Endodermal cell (in vitro differentiated cells): Measurements from ENCODE around the gene PNKD. TPM values are rescaled to one million over a fixed set of nuclear protein-coding genes. Genes with fewer than 3 reads are reported as not detected.

ENCODE experiments used
- DNase-seq: peaks from one replicate; pipeline ENCODE4 v3.0.0-alpha.2; 2017
- H3K27ac ChIP-seq: 2 replicates; pipeline ENCODE4 v1.5.1; 2013; ENCODE audit warnings: mild to moderate bottlenecking, low read depth, low read length, moderate library complexity
- H3K27me3 ChIP-seq: 2 replicates; pipeline ENCODE4 v1.6.1; 2013; ENCODE audit warnings: mild to moderate bottlenecking, low read length, moderate library complexity; ENCODE audit not compliant: insufficient read depth, control insufficient read depth, poor library complexity, severe bottlenecking
- H3K36me3 ChIP-seq: 2 replicates; pipeline ENCODE4 v1.7.0; 2013; ENCODE audit warnings: mild to moderate bottlenecking, low read length, moderate library complexity; ENCODE audit not compliant: control insufficient read depth, insufficient read depth
- H3K4me1 ChIP-seq: one replicate; pipeline ENCODE4 v1.7.0; 2013; ENCODE audit warnings: low read length; ENCODE audit not compliant: control insufficient read depth, insufficient read depth
- H3K4me3 ChIP-seq: 2 replicates; pipeline ENCODE4 v1.5.1; 2013; ENCODE audit warnings: mild to moderate bottlenecking, low read length, moderate library complexity
- H3K9ac ChIP-seq: 2 replicates; pipeline ENCODE4 v1.6.1; 2013; ENCODE audit warnings: mild to moderate bottlenecking, low read length, moderate library complexity; ENCODE audit not compliant: poor library complexity, severe bottlenecking; ENCODE audit errors: extremely low read depth
- H3K9me3 ChIP-seq: 2 replicates; pipeline ENCODE4 v1.6.1; 2013; ENCODE audit warnings: mild to moderate bottlenecking, low read length, moderate library complexity; ENCODE audit not compliant: control insufficient read depth
- H3K27ac Mint-ChIP-seq: 2 replicates; pipeline ENCODE4 v1.8.0; 2020; ENCODE audit warnings: mixed read lengths
- H3K27me3 Mint-ChIP-seq: 2 replicates; pipeline ENCODE4 v1.8.0; 2021; ENCODE audit warnings: mild to moderate bottlenecking, mixed read lengths; ENCODE audit not compliant: insufficient read depth
- H3K36me3 Mint-ChIP-seq: 2 replicates; pipeline ENCODE4 v1.8.0; 2020; ENCODE audit warnings: low read depth, mixed read lengths
- H3K4me1 Mint-ChIP-seq: 2 replicates; pipeline ENCODE4 v1.8.0; 2020; ENCODE audit warnings: mixed read lengths
- H3K4me3 Mint-ChIP-seq: 2 replicates; pipeline ENCODE4 v1.8.0; 2020; ENCODE audit warnings: mild to moderate bottlenecking, moderate library complexity, mixed read lengths
- H3K9me3 Mint-ChIP-seq: 2 replicates; pipeline ENCODE4 v1.8.0; 2020; ENCODE audit warnings: mild to moderate bottlenecking, mixed read lengths
- WGBS, 2 experiments: methylation state at CpG; one replicate each; pipeline versions ENCODE4 v1.1.5 to v1.1.7; 2013; ENCODE audit warnings: missing lambda C conversion rate in 2 of 2, mixed read lengths in 1 of 2; ENCODE audit not compliant: insufficient coverage in 1 of 2, insufficient read length in 1 of 2; 5-methylcytosine and 5-hydroxymethylcytosine counted together
- total RNA-seq, 2 donors: library from RNA; stranded (reverse); fragmentation: NEBNext Ultra II Directional in 1 of 2; extraction: Animal tissue kit (Norgen Biotek cat#: 25700) in 1 of 2; gene quantifications; 2 replicates in 1 of 2; 3 replicates in 1 of 2; pipeline ENCODE4 v1.2.1, GENCODE V29; 2021
- TF ChIP-seq, protein P1 (sequence below): fragments of 200-600 bp; sonication (generic); conservative IDR thresholded peaks from 2 replicates; pipeline ENCODE4 v1.5.0; 2021; ENCODE audit warnings: antibody characterized with exemption, mild to moderate bottlenecking

The PNKD gene
- total RNA-seq, 2 donors from 2014 or later, result 33.9 to 39.6 TPM

DNA sequence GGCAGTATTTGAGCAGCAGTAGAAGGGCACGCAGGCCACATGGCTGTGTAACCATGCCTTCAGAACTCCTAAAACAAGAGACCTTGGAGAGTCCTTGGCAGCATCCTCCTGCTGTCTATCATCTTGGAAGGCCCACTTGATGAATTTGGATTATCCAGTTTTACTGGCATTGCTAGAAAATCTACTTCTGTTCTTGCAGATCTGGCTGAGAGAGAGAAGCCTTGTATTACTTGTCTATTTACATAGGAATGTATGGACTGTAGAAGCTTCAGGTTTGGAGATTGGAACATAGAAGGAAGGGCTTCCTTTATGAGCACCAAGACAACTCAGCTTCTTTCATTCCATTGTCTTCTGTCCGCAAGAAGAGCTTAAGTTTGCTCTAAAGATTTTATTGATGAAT lies 25.7 kb upstream of the PNKD start:
- WGBS, 2 experiments, result 94 to 100% methylated on average over 1 to 2 of the region's 2 CpGs
- H3K9me3 ChIP-seq, result no peaks in the 10 kb centered on the region
- H3K27ac Mint-ChIP-seq, result no peak overlapping the region
- no peak overlapping the region for H3K27ac ChIP-seq
- no peak overlapping the region for H3K9ac ChIP-seq
- TF ChIP-seq, protein P1, sequence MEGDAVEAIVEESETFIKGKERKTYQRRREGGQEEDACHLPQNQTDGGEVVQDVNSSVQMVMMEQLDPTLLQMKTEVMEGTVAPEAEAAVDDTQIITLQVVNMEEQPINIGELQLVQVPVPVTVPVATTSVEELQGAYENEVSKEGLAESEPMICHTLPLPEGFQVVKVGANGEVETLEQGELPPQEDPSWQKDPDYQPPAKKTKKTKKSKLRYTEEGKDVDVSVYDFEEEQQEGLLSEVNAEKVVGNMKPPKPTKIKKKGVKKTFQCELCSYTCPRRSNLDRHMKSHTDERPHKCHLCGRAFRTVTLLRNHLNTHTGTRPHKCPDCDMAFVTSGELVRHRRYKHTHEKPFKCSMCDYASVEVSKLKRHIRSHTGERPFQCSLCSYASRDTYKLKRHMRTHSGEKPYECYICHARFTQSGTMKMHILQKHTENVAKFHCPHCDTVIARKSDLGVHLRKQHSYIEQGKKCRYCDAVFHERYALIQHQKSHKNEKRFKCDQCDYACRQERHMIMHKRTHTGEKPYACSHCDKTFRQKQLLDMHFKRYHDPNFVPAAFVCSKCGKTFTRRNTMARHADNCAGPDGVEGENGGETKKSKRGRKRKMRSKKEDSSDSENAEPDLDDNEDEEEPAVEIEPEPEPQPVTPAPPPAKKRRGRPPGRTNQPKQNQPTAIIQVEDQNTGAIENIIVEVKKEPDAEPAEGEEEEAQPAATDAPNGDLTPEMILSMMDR, result no peak
- no peaks in the 10 kb centered on the region for H3K27me3 ChIP-seq
- no peaks in the 10 kb centered on the region for H3K9me3 Mint-ChIP-seq
- no peak for DNase-seq
- no peaks in the 10 kb centered on the region for H3K4me1 Mint-ChIP-seq
- no peaks in the 10 kb centered on the region for H3K4me1 ChIP-seq
- H3K4me3 Mint-ChIP-seq, result no peak overlapping the region
- no peaks in the 10 kb centered on the region for H3K27me3 Mint-ChIP-seq
- H3K36me3 ChIP-seq, result peaks cover 96% of the 10 kb centered on the region
- no peak overlapping the region for H3K4me3 ChIP-seq
- H3K36me3 Mint-ChIP-seq, result peaks cover 82% of the 10 kb centered on the region

DNA sequence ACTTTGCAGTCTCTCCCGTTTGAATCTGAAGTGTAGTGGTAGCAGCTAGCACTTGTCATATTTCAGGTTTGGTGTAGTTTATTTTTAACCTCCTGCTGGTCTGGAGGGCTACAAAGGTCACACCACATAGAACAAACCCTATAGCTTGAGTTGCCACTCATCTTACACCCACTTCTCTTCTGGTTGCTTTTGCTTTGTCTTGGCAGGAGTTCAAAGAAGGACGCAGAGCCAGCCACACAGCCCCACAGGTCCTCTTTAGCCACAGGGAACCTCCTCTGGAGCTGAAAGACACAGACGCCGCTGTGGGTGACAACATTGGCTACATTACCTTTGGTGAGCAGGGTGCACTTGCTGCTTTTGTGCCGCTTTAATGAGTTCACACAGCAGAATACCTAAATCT lies 25.1 kb upstream of the PNKD start:
- WGBS, 2 experiments, result 90 to 91% methylated on average over 4 to 5 of the region's 5 CpGs
- Histone ChIP-seq H3K9me3 (no peaks in the 10 kb centered on the region), H3K27me3 (no peaks in the 10 kb centered on the region), H3K4me1 (no peaks in the 10 kb centered on the region), H3K27ac (no peak overlapping the region), H3K4me3 (no peak overlapping the region), H3K36me3 (peaks cover 96% of the 10 kb centered on the region), H3K9ac (no peak overlapping the region)
- Mint-ChIP-seq H3K36me3 (peaks cover 83% of the 10 kb centered on the region), H3K27ac (no peak overlapping the region), H3K4me1 (no peaks in the 10 kb centered on the region), H3K9me3 (no peaks in the 10 kb centered on the region), H3K4me3 (no peak overlapping the region), H3K27me3 (no peaks in the 10 kb centered on the region)
- no peak for DNase-seq
- TF ChIP-seq, protein P1, result no peak

DNA sequence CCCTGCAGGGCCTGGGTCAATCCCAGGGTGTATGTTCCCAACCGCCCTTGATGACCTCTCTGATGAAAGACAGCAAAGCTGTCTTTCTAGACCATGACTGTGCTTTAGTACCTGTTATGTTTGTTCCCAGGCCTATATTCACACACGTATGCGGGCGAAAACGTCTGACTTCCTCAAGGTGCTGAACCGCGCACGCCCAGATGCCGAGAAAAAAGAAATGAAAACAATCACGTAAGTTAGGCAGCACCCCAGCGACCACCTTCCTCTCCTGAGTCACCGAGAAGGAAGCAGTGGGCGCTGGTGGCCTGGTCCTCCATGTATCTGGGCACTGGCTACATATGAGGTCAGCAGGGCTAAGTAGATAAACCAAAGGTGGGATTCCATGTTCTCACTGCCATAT lies 20.6 kb upstream of the PNKD start:
- Mint-ChIP-seq H3K27me3 (no peaks in the 10 kb centered on the region), H3K9me3 (no peaks in the 10 kb centered on the region), H3K4me1 (no peaks in the 10 kb centered on the region), H3K27ac (no peak overlapping the region), H3K36me3 (peaks cover 88% of the 10 kb centered on the region), H3K4me3 (no peak overlapping the region)
- Histone ChIP-seq H3K27me3 (no peaks in the 10 kb centered on the region), H3K9me3 (no peaks in the 10 kb centered on the region), H3K27ac (no peak overlapping the region), H3K36me3 (peaks cover 96% of the 10 kb centered on the region), H3K4me3 (no peak overlapping the region), H3K4me1 (no peaks in the 10 kb centered on the region), H3K9ac (no peak overlapping the region)
- peak; percentile 16 for DNase-seq
- WGBS, 2 experiments, result 97 to 99% methylated on average over 13 of the region's 13 CpGs
- TF ChIP-seq, protein P1, result no peak
